Measurements from ENCODE around the gene MCM3. TPM values are rescaled to one million over a fixed set of nuclear protein-coding genes. Genes with fewer than 3 reads are reported as not detected.

Gene MCM3
- 54.5 and 68.0 TPM in 2 replicates for total RNA-seq

DNA sequence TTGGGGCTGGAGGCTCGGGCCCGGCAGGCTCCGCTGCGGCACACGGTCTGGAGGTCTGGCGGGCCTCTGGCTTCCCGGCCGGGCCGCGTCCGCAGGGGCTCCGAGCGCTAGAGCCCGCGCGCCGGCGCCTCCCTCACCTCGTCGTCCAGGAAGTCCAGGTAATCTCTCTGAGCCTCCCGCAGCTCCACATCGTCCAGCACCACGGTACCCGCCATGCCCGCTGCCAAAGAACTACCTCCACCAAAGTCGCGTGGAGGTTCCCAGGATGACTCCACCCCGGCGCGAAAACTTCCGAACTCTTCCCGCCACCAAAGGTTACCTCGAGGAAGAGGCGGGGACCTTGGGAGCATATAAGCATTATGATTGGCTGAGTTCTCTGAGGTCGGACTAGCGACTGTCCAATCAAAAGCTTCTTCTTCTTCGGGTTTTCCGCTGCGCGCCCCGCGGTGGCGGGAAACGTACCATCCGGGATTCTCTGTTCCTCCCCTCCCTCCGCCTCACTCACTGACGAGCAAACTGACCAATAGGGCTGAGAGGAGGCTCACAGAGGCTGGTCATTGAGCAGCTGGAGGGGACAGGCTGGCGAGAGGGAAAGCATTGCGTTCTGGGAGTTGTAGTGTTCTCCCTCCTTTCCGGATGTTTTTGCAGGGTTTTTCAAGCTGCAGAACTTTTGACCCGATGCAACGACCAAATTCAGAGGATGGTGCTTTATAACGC lies at the start of gene MCM3:
Gene MCM3, minus strand, starts transcription at position 283 of the 717 bp plus-strand sequence. Its CDS starts 68 bp downstream, at position 215.

GRCh38 chr6:52244400-52244799 lies 40.1 kb downstream of the MCM3 start, which contains the start of gene IL17F:
IL17F (minus strand) TSS chr6:52244500; CDS start chr6:52244429, 71 bp downstream.

Other genes starting within 250 kb of the MCM3 start
- gene PKHD1, start 197.1 kb downstream of the MCM3 start, total RNA-seq, result not detected in 2 replicates
- gene IL17A, start 98.4 kb downstream of the MCM3 start, total RNA-seq, result not detected in 2 replicates
- gene IL17F, start 40.2 kb downstream of the MCM3 start, total RNA-seq, result not detected in 2 replicates
- gene PAQR8, start 77.4 kb upstream of the MCM3 start, total RNA-seq, result 6.5 and 10.1 TPM in 2 replicates
- 15.4 and 16.0 TPM in 2 replicates for gene EFHC1, start 135.6 kb upstream of the MCM3 start, total RNA-seq